ENCODE data around the gene PHIP.

The PHIP gene

DNA sequence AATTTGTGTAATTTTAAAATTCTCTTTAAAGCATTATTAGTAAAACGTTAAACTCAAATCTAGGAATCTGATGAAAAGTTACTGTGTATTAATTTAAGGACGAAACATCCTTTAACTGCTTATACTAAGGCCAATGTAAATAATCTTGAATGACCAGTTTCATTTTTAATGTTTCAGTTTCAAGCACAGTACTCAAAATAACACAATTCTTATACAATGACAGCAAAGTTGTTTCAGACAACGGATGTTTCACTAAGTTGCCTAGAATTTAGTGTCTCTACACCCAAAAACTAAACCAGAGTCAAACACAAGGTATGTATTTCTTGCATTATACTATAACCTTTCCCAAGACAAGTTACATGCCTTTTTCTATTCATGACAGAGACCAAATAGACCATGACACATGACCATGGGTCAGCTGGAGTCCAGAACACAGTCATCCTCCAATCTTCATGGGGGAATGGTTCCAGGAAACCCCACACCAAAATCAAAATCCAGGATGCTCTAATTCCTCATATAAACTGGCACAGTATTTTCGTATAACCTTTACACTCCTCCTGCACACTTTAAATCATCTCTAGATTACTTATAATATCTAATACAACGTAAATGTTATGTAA is 7.7 kb downstream of the PHIP start:
- peak; percentile 3 for DNase-seq (ENCODE audit: low spot score)

DNA sequence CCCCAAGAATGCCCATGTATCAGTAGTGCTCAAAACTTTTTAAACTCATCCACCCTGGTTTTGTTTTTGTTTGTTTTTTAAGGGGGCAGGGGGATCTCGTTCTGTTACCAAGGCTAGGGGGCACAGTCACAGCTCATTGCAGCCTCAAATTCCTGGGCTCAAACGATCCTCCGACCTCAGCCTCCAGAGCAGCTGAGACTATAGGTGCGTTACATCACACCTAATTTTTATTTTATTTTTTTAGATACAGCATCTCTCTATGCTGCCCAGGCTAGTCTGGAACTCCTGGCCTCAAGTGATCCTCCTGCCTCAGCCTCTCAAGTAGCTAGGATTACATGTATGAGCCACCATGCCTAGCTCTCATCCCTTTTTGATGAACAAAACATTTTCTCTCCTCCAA is 11.2 kb downstream of the PHIP start:
- DNase-seq (ENCODE audit: low spot score): no peak

DNA sequence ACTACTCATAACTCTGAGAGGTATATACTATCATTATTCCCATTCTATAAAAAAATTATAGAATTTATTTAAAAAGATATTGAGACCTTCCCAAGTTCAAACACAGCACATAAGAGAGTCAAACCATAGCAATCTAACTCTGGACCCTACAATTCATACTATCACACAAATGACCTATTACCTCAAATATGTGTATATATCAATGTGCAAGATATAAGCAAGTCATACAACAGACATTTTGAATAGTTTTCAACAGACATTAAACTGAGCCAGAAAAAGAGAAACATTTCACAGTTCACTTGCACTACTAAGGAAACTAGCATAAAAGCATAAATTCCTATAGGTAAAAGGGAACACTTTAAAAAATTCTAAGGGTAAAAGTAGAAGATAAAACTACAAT is 11.7 kb downstream of the PHIP start:
- DNase-seq (ENCODE audit: low spot score): no peak

DNA sequence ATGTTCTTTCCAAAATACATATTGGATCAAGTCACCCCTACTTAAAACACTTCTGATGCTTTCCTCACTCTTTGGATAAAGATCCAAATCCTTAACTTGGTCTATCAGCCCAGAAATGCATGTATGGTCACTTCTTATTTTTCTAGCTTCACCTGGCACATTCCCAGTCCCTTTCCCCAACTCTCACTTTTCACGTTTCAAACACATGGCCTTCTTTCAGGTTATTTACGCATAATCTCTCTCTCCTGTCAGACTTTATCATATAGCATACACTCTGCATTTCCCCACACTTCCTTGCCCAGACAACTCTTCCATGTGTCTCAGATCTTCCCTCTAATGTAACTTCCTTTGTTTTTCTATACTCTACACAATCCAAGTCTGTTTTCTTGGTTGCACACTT is 12.8 kb downstream of the PHIP start:
- no peak for DNase-seq (ENCODE audit: low spot score)

DNA sequence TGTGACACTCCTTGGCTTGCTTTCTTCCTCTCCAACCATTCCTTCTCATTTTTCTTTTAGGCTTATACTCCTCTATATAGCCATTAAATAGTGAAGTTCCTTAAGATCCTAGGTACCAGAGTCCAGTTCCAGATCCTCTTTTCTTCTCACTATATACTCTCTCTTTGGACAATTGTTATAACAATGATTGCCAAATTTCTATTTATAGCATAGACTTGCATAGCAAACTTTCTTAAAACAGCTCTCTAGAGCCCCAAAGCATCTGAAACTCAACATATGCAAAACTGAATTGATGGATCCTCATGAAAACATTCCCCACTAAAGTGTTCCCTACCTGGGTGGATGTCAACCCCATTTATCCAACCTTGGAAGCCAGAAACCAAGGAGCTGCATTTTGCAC is 13.4 kb downstream of the PHIP start:
- DNase-seq (ENCODE audit: low spot score): no peak

DNA sequence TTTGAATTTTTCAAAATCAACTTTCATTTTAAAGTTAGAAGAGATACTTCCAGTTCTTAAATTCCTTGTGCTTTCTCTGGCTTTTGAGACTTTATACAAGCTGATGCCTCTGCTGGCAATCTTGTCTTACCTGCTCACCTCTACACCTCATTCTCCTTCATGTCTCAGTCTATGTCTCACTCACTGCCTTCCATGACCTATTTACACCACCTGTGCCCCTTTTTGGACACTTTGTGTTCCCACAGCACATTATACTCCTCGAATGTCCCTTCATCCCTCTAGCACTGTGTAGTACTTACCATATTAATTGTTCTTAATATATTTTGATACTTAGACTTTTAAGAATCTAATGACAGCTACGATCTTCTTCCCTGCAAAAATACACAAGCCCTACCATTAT is 15.3 kb downstream of the PHIP start:
- DNase-seq (ENCODE audit: low spot score): no peak

DNA sequence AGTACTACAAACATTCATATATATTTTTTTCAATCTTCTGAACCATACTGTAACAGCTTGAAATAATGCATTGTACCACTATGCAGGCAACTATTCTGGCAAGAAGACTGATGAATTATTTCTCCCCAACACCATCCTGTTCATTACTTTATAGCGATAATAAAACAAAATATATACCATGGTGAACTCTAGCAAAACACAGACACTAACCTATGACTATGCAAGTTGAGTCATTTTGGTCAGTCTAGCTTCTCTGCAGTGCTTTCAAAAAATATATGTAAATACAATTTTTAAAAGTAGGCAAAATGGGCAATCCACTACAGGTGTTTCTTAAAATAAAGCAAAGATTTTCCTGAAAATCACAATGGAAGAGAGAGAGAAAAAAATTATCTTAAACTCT is 20.3 kb downstream of the PHIP start:
- no peak for DNase-seq (ENCODE audit: low spot score)

DNA sequence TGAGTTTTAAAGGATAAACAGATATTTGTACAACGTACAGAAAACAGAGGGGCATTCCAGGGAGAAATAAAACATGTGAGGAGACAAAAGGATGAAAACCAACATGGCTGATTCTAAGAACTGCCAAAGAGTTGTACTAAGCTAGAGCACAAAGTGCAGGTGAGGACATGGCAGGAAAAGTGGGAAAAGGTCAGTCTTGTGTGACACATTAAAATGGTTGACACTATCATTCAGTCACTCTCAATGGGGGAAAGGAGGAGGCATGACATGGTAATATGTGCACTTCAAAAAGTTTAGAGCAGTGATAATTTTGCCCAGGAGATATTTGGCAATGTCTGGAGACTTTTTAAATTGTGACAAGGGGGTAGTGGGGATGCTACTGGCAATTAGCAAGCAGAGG is 21.8 kb downstream of the PHIP start:
- DNase-seq (ENCODE audit: low spot score): no peak

DNA sequence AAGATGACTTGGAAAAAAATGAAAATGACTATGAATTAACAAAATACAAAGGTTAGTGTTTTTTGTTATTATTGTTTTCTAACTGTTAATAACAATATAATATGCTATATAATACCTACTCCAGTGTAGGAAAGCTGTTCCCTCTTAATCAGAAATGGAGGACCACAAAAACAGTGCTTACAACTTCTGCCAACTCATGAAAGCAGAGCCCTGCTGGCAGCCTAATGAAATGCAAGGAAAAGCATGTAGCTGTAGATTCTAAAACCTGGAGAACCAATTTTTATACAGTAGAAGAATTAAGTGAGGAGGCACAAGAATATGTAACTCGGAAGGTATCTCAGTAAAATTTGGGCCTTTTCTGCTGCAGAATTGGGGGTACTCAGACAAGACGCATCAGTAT is 29.4 kb downstream of the PHIP start:
- DNase-seq (ENCODE audit: low spot score): peak; percentile 35

DNA sequence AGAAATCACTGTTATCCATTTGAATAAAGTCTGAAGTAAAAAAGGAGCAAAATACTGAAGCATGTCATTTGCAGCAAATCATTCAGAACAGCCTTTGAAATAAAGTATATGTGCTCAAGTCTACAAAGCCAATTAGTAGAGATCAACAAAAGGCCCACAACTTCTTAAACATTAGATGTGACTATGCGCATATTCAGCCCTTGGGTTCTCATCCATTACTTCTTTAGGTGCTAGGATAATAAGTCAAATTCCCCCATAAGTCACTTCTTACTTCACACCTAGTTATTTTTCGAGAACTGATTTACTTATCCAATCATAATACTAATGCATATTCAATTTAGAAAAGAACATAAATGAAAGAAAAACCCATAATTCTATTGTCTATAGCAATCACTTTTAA is 31.0 kb downstream of the PHIP start:
- no peak for DNase-seq (ENCODE audit: low spot score)

DNA sequence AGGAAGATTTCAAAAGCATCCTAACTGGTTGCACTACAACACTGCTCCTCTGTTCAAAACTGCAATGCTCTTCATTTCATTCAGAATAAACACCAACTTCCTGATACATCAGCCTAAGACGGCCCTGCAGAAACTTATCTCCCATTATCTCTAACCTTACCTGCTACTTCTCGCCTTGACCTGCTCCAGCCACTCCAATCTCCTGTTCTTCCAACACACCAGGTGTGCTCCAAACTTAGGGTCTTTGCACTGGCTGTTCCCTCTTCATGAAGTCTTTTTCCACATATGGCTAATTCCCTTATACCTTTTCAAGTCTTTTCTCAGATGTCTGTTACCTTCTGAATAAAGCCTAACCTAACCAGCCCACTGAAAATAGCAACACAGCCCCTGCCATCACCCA is 32.1 kb downstream of the PHIP start:
- DNase-seq (ENCODE audit: low spot score): no peak

DNA sequence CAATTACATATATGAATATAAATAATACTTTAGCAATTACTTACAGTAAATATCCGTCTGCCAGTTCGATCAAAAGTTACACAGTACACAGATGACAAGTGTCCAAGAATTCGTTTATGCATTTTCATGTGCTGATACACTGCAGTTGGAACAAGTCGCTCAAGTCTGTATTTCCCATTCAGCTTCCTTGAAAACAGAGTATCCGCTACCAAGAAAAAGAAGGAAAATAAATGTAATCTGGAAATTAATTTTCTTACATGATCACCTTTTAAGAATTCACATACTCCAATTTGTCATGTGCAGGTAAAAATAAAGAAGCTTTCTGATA is 35.3 kb downstream of the PHIP start:
- DNase-seq (ENCODE audit: low spot score): no peak

DNA sequence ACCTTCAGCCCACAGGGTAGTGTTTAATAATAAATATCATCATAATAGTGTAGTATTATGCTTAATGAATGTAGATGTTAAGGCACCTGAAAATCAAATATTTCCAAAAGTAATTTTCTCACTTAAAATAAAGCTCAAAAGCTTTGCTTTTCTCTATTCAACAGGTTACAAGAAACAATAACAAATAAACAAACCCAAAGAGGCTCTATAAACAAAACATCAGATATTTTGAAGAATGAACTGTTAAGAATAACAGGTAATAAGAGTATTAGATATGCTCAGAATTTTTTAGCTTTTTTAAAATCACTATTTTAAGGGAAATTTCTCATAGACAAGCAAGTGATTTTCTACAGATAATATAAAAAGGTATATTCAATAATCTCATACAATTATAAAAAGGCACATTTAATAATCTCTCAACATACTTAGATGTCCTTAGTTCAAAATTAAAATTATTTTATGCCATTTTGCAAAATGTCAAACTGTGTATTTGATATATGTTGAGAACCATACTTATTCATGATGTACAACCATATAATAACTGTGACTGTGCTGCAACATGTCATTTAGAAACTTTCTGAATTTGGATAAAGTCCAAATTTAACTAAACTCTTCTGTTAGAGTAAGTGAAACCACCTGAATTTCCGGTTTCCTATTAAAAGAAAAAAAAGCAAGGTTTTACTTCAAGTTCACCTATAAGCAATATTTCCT is 35.8 kb downstream of the PHIP start:
- no peak for DNase-seq (ENCODE audit: low spot score)

DNA sequence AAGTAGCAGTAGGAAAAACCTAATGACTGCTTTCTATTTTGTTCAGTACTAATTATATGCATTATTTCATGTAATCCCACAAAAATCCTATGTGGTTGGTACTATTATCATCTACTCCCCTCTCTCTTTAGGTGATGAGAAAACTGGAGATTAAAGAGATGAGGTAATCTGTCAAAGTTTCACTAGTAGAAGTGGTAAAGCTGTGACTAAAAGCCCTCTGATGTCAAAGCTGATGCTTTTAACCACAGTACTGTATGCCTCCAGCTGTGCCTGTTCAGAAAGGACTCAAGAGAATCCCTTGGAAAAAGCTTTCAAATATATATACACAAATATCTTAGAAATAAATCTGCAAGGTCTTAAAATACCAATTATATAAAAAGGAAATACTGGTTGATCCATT is 38.0 kb downstream of the PHIP start:
- no peak for DNase-seq (ENCODE audit: low spot score)

DNA sequence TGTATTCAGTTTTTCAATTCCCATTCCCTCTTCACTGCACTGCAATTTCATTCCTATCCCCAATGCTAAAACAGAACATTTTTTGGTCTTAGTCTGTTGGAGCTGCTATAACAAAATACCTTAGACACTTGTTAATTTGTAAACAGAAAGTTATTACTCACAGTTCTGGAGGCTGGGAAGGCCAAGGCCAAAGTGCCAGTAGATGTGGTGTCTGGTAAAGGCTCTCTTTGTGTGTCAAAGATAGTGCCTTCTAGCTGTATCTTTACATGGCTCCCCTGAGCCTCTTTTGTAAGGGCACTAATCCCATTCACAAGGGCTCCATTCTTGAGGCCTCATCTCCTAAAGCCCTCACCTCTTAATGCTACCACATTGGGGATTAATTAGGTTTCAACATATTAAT is 40.0 kb downstream of the PHIP start:
- DNase-seq (ENCODE audit: low spot score): no peak

DNA sequence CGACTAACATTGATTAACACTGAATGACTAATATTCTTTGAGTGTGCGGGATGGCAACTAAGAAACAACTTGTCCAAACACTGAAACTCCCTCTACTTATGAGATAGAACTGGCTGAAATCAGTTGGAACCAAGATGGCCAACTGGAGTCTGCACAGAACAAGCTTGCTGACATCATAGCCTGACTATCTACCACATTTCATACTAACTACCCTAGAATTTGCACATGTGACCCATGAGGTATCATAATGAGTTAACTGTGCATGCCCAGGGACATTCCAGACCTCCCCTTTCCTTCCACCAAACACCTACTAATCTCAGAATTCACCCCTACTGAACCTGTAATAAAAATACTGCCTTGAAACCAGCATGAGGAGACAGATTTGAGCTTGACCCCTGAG is 43.2 kb downstream of the PHIP start:
- DNase-seq (ENCODE audit: low spot score): no peak

DNA sequence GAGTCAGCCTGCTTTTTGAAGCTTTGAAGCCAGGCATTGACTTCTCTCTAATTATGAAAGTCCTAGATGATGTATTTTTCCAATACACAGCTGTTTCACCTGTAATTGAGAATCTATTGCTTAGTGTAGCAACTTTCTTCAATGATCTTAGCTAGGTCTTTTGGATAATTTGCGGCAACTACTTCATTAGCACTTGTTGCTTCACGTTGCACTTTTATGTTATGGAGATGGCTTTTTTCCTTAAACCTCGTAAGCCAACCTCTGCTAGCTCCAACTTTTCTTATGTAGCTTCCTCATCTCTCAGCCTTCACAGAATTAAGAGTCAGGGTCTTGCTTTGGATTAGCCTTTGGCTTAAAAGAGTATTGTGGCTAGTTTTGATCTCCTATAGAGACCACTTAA is 44.8 kb downstream of the PHIP start:
- no peak for DNase-seq (ENCODE audit: low spot score)

DNA sequence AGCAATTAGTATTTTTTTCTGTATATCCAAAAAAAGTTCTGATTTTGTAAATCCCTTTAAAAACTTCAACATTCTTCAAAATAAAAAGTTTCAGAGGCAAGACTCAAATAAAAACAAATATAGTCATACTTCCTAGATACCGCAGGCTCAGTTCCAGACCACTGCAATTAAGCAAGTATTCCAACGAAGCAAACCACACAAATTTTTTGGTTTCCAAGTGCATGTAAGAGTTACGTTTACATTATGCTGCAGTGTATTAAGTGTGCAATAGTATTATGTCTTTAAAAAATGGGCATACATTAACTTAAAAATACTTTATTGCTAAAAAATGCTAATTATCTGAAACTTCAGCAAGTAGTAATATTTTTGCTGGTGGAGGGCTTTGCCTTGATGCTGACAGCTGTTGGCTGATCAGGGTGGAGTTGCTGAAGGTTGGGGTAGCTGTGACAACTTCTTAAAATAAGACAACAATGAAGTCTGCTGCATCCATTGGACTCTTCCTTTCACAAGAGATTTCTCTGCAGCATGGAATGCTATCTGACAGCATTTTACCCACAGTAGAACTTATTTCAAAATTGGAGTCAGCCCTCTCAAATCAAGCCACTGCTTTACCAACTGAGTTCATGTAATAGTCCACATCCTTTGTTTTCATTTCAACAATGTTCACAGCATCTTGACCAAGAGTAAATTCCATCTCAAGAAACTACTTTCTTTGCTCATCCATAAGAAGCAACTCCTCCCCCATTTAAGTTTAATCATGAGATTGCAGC is 46.0 kb downstream of the PHIP start:
- DNase-seq (ENCODE audit: low spot score): peak; percentile 36

DNA sequence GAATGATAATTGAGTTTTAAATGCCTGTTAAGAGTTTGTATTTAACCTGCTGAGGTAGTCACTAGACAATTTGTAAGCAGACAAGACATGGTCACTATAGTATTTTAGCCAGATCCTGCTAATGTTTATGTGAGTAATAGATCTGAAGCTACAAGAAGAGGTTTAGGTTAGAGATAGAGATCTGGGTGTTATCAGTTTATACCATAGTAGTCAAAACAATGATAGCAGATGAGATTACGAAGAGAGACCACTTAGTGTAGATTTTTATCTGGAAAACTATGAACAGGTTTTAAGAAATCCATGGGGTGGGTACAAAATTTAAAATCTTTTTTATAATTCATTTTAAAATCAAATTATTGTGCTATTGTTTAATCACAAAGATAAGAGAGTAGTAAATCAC is 47.5 kb downstream of the PHIP start:
- no peak for DNase-seq (ENCODE audit: low spot score)

DNA sequence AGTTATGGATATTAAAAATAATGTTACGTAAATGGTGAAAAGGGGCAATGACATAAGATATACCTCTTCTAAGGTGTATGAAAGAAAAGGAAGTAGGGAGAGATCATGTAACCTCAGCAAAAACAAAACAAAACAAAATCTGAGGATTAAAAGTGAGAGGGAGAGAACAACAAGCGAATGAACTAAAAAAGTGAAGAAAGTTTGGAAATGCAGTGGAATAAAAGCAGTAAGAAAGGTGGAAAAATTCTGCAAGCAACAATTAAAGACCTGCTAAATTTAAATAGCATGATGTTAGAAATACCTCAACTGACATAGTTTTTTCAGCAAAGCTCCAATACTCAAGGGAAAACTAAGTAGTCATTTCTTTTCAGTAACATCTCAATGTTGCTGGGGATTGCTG is 48.0 kb downstream of the PHIP start:
- DNase-seq (ENCODE audit: low spot score): no peak

DNA sequence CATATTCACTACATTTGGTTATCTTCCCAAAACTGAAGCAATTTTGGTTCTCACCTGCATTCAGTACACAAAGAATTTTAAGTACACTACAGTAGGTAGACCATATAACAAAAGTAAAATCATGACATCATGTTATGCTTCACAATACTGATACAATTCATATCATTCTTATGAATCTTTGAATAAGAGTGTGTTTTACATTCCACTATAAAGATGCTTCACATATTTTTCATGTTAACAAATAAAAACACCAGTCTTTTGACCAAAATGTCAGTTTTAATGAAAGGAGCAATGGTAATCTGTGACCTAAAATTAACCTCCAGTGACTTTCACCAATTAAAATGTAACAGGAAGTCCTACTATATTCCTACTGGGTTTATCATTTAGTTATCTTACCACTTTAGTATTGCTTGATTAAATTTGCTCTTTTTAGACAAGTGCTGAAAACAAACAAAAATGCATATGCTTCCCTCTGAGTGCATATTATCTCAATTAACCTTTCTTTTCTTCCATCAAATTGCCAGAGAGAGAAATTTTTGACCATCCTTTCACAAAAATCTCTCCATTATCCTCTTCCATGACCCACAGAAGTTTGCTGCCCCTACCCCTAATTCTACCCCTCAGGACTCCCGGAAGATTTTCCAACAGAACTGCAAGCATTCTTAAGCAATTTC is 49.3 kb downstream of the PHIP start:
- peak; percentile 27 for DNase-seq (ENCODE audit: low spot score)

DNA sequence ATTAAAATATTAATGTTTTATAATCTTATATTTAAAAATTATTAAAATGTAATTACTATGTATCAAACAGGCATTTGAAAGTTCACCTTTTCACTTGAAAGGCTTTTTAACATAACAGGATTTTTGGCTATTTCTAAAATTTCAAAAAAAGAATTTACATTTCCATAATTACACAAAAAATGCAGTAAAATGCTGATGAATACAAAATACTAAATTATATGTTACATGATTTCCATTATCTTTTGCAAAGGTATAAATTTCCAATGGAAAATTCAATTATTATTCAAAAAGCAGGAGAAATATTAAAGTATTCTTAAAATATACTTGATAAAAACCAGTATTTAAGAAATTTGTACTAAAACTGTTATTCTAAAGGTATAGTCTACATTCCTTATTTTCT is 66.1 kb downstream of the PHIP start:
- DNase-seq (ENCODE audit: low spot score): no peak

DNA sequence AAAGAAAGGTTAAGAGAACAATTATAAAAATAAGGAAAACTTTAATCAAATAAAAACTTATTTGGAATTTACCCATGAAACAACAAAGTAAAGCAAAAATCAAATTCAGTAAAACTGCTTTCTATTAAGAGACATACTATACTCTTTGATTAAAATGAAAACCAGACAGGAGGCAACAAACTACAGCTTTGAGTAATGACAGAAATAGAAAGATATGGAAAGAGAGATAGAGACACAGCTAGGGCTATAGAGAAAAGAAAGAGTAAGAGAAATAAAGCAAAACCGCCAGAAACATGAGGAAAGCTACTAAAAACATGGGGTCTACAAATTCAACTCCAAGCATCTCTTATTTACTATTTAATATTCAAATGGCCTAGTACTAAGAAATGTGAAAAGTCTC is 67.6 kb downstream of the PHIP start:
- no peak for DNase-seq (ENCODE audit: low spot score)

Measured in AG08395 (cell line).